Urinary bladder (tissue), 4 donors: Measurements from ENCODE around the gene LRTM2. TPM values are rescaled to one million over a fixed set of nuclear protein-coding genes. Genes with fewer than 3 reads are reported as not detected.

Experiments
- DNase-seq: peaks from one replicate; pipeline ENCODE4 v3.0.0-alpha.2; 2015; ENCODE audit errors: extremely low spot score
- H3K27ac ChIP-seq: one replicate; pipeline ENCODE4 v1.5.1; 2013; ENCODE audit warnings: low read depth, mild to moderate bottlenecking, moderate library complexity
- H3K36me3 ChIP-seq: one replicate; pipeline ENCODE4 v1.6.1; 2013; ENCODE audit warnings: mild to moderate bottlenecking, moderate library complexity; ENCODE audit not compliant: insufficient read depth
- H3K4me1 ChIP-seq: one replicate; pipeline ENCODE4 v1.6.1; 2013; ENCODE audit warnings: mild to moderate bottlenecking, moderate library complexity; ENCODE audit not compliant: insufficient read depth
- H3K4me3 ChIP-seq: one replicate; pipeline ENCODE4 v1.5.1; 2013; ENCODE audit warnings: low read depth, low read length
- WGBS: extraction: QIAGEN DNeasy Blood & Tissue Kit; methylation state at CpG from one replicate; pipeline ENCODE4 v1.1.7; 2013; 5-methylcytosine and 5-hydroxymethylcytosine counted together
- polyA plus RNA-seq: library from polyadenylated mRNA; stranded (reverse); fragments of 200-250 nt; gene quantifications from one replicate; pipeline ENCODE4 v1.2.3, GENCODE V29; 2013
- total RNA-seq: library from RNA; depleted of rRNA; stranded (reverse); fragments of >200 nt; gene quantifications from one replicate; pipeline ENCODE4 v1.2.3, GENCODE V29; 2014
- donor health status: healthy with polysubstance abuse.
- donor health status: healthy.

LRTM2 gene
- total and polyA plus RNA-seq, 2 donors = not detected

GRCh38 chr12:1835211-1836131 is 15.1 kb downstream of the LRTM2 start:
- no peak for DNase-seq
- no peak overlapping the region for H3K4me3 ChIP-seq
- 83% methylated on average over 22 of the region's 22 CpGs for WGBS
- no peaks in the 10 kb centered on the region for H3K36me3 ChIP-seq
- H3K27ac ChIP-seq = no peak overlapping the region
- H3K4me1 ChIP-seq = no peaks in the 10 kb centered on the region

- Histone ChIP-seq H3K4me3 (no peak overlapping the region), H3K36me3 (no peaks in the 10 kb centered on the region), H3K27ac (no peak overlapping the region), H3K4me1 (no peaks in the 10 kb centered on the region)
- WGBS = 80% methylated on average over 7 of the region's 7 CpGs
- no peak for DNase-seq
Observed at GRCh38 chr12:1836241-1836803, 16.0 kb downstream of the LRTM2 start.

- Histone ChIP-seq H3K27ac (no peak overlapping the region), H3K4me3 (no peak overlapping the region), H3K4me1 (no peaks in the 10 kb centered on the region), H3K36me3 (no peaks in the 10 kb centered on the region)
- 71% methylated on average over 22 of the region's 22 CpGs for WGBS
- no peak for DNase-seq
Observed at GRCh38 chr12:1836854-1837421, 16.6 kb downstream of the LRTM2 start.

- Histone ChIP-seq H3K27ac (no peak overlapping the region), H3K36me3 (no peaks in the 10 kb centered on the region), H3K4me1 (no peaks in the 10 kb centered on the region), H3K4me3 (no peak overlapping the region)
- no peak for DNase-seq
- WGBS = 82% methylated on average over 12 of the region's 12 CpGs
Observed at GRCh38 chr12:1837541-1838204, 17.3 kb downstream of the LRTM2 start.

DNA sequence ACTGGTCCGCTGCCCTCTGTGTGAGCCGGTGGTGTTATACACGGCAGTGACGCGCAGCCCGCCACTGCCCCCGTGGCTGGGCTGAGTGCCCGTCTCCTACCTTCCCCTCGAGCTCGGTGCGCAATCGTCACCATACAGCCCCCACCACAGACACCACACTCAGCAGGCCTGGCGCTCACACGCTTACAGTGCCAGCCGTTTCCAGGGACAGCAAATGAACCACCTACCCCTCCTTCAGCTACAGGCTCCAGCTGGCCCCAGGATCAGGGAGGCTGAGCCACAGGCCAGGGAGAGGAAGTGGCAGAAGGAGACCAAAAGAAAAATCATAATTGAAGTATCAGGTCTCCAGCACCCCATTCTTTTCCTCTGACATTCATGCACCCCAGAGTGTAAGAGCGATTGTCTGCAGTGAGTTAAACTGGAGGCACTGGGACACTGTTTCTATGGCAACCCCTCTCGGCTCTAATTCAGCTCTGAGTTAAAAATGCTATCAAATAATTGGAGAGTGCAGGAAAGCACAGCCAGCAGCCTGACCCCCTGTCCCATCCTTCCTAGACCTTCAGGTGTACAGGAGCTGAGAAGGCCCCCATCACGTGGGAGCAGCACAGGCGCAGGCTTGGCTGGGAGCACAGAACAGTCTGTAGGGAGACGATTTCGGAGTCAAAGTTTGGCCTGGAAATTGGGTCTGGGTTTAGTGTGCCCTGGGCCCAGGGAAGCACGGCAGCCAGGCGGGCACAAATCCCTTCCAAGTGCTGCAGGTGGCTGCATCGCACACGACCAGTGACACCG is 18.0 kb downstream of the LRTM2 start:
- DNase-seq = no peak
- Histone ChIP-seq H3K36me3 (no peaks in the 10 kb centered on the region), H3K4me1 (no peaks in the 10 kb centered on the region), H3K27ac (no peak overlapping the region), H3K4me3 (no peak overlapping the region)
- WGBS = 83% methylated on average over 26 of the region's 26 CpGs

DNA sequence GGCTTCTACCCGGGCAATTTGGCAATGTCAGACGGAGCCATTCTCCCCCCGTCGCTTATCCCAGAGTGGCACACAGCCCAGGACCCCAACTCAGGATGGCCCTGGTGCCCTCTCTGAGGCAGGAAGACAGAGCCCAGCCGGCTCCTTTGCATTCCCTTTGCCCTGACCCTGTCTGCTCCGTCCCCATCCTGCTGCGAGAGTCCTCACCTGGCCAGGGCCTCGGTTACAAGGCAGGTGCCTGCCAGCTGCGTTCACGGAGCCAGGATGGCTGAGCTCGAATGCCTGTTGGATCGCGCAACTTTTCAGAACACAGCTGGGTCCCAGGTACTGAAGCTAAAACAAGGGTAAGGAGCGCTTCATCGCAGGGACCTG is 18.6 kb downstream of the LRTM2 start:
- H3K4me1 ChIP-seq = no peaks in the 10 kb centered on the region
- no peak overlapping the region for H3K27ac ChIP-seq
- H3K36me3 ChIP-seq = no peaks in the 10 kb centered on the region
- no peak overlapping the region for H3K4me3 ChIP-seq
- WGBS = 89% methylated on average over 15 of the region's 15 CpGs
- DNase-seq = no peak

DNA sequence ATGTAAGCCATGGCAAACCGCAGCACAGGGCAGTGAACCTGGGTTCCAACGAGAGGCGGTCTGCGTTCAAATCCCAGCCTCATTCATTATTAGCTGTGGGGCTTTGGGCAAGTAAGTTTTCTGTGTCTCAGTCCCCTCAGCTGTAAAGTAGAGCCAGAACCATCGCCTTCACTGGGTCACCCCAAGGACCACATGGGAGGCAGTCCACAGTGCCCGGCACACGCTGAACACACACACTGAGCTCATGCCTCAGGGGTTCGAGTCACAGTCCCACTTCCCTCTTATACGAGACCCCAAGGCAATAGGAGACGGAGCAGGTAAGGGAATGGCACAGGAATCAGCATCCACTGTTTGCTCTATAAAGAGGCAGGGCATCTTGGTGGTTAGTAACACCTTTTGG is 19.1 kb downstream of the LRTM2 start:
- Histone ChIP-seq H3K27ac (no peak overlapping the region), H3K4me3 (no peak overlapping the region), H3K4me1 (no peaks in the 10 kb centered on the region), H3K36me3 (no peaks in the 10 kb centered on the region)
- WGBS = 87% methylated on average over 10 of the region's 10 CpGs
- no peak for DNase-seq

DNA sequence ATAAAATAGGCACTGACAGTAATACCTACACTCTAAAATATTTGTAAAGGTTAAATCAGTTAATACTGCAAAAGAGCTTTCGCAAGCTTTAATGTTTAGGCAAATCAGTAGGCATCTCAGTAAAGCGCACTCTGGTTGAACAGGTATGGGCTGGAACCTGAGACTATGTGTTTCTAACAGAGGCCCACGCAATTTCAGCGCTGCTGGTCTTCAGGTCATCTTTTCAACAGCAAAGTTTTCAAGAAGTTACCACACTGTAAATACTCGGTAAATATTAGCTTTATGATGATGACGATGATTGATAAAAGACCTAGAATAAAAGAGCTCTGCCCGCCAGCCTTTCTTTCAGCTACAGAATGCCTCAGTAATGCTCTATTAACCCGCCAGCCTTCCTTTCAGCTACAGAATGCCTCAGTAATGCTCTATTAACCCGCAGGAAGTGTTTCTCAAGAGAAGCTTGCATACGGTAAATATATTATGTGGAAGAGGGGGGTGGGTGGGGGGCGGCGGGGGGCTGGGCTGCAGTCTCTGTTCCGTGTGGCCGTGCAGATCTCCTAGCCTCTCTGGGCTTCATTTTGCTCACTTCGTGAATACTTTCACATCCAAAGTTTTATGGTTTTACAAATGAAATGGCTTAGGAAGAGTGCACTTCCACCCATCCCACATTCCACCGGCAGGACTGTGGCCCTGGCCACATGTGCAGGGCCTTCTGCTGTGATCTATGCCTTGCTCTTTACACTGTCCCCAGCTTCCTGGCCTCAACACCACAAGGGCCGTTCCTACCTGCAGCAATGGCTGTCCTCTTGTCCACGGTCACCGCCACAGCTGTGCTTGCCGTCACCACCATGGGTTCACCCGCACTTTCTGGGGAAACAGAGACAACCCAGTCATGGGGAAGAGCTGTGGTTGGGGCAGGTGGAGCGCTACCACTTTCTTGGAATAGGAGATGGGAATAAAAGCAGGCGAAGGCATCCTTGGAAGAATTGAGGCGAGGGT is 19.9 kb downstream of the LRTM2 start:
- Histone ChIP-seq H3K27ac (no peak overlapping the region), H3K36me3 (no peaks in the 10 kb centered on the region), H3K4me3 (no peak overlapping the region), H3K4me1 (no peaks in the 10 kb centered on the region)
- no peak for DNase-seq
- WGBS = 57% methylated on average over 24 of the region's 24 CpGs

DNA sequence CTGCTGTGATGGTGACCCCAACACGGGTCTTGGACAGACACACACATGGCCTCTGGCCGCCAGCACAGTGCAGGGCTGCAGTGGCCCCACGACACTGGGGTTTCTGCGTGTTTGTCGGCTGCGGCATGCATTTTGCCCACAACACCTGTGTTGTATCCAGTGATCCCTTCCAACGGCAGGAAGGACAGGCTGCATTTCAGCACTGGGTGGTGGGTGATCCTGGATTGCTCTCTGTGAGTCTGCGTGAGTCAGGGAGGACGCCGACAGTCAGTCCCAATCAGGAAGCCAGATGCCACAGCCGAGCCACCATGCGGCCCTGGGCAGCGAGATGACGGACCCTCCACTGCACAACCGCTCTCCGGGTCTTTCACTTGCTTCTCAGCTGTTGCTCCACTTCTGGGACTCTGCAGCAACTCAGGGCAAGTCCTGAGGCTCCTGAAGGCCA is 20.6 kb downstream of the LRTM2 start:
- no peaks in the 10 kb centered on the region for H3K4me1 ChIP-seq
- no peak for DNase-seq
- no peak overlapping the region for H3K4me3 ChIP-seq
- 86% methylated on average over 16 of the region's 16 CpGs for WGBS
- no peak overlapping the region for H3K27ac ChIP-seq
- H3K36me3 ChIP-seq = no peaks in the 10 kb centered on the region

DNA sequence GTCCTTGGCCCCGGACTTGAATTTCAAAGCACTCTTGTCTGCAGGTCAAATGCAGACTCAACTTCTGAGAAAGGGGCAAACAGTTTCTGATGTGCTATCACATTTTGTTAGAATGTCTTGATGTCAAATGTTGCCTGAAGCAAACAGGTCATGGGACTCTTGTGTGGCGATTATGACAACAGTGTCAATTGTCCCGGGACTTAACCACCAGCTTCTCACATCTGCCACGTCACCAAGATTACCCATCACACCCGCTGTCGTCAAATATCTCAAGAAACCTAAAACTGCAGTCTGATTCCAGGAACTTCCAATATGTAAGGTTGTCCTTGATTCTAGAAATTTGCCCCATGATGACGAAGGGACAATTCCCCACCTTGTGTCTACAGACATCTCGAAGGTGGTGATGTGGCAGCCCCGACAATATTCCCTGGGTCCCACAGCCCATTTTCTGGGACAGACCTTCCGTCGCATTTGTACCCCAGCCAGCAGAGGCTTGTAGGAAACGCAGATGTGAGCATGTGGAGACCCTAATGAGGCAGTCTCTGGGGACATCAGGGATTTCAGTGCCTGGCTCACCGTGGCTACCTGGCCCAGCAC is 21.3 kb downstream of the LRTM2 start:
- DNase-seq = no peak
- H3K27ac ChIP-seq = no peak overlapping the region
- H3K4me1 ChIP-seq = no peaks in the 10 kb centered on the region
- 84% methylated on average over 13 of the region's 13 CpGs for WGBS
- no peak overlapping the region for H3K4me3 ChIP-seq
- no peaks in the 10 kb centered on the region for H3K36me3 ChIP-seq

DNA sequence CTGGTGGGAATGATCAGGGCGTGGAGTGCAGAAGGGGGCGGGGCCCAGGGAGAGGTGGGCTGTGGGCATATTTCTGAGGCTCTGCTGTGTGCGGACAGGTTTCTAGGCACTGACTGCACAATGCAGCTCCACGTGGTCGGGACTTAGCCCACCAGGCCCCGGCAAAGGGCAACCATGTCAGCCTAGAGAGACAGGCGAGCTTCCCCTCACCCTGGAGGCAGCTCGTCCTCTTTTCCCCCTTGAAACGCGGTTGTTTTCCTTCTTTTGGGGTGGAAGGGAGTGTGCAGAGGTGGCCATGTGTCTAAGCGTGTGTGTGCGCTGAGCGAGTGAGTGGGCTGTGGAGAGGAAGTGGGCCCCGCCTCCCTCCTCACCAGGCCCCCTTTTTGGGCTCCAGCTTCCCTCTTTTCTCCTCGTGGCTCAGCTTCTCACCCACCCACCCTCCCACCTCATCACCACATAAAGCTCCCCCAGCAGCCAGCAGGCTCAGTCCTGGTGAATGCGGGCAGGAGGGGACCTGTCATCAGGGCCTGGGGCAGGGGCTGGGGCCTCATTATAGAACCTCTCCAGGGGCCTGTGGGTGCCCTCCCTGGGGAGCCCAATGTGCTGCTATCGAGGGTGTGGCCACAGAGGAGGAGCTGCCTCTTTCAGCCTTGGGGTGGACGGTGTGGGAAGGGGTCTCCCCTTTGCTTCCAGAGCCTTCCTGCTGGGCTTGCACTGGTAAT is 22.0 kb downstream of the LRTM2 start:
- Histone ChIP-seq H3K4me3 (no peak overlapping the region), H3K4me1 (no peaks in the 10 kb centered on the region), H3K27ac (no peak overlapping the region), H3K36me3 (no peaks in the 10 kb centered on the region)
- WGBS = 74% methylated on average over 18 of the region's 18 CpGs
- no peak for DNase-seq
